GM12878 (cell line): ENCODE data around the gene HBQ1. TPM values are rescaled to one million over a fixed set of nuclear protein-coding genes. Genes with fewer than 3 reads are reported as not detected.

ENCODE experiments used
- ATAC-seq: fragments of 200-7000 bp; cut with Tn5 transposase; 3 replicates; pipeline ENCODE4 v1.9.1; 2020; ENCODE audit warnings: mild to moderate bottlenecking, moderate library complexity
- BruUV-seq: library from RNA; stranded (reverse); fragments of 400-500 nt; replicated peaks from 2 replicates; lab custom pipeline; 2021; lab: Mats Ljungman, UMichigan
- CTCF ChIA-PET: fragments of 300-600 bp; sonication (Branson Sonifier 250); formaldehyde crosslinking; extraction: SDS; loops from one replicate; lab custom pipeline; 2021; ENCODE audit warnings: inconsistent platforms; lab: Yijun Ruan, JAX
- POLR2A ChIA-PET: fragments of 350-600 bp; formaldehyde crosslinking; extraction: SDS; loops from one replicate; lab custom pipeline; 2021; ENCODE audit warnings: inconsistent platforms; lab: Charles Lee
- RAD21 ChIA-PET: fragments of 300-600 bp; sonication (Branson Sonifier 250); formaldehyde crosslinking; loops from one replicate; lab custom pipeline; 2023; ENCODE audit warnings: antibody characterized with exemption; ENCODE audit not compliant: unreplicated experiment; lab: Charles Lee
- SMC1A ChIA-PET: fragments of 300-600 bp; sonication (Branson Sonifier 250); formaldehyde crosslinking; loops from one replicate; lab custom pipeline; 2023; ENCODE audit not compliant: unreplicated experiment, uncharacterized antibody; lab: Charles Lee
- DNase-seq: peaks from one replicate; pipeline ENCODE4 v3.0.0-alpha.2; 2011; ENCODE audit warnings: low read depth, low spot score
- FAIRE-seq: peaks from 3 replicates; lab custom pipeline; 2011; peaks lifted over from hg19 to GRCh38; lab: Jason Lieb, UNC
- H2AFZ ChIP-seq: 2 replicates; pipeline ENCODE4 v1.6.0; 2011; ENCODE audit warnings: low read depth, low read length, control low read depth; ENCODE audit not compliant: control insufficient read depth
- H3K27ac ChIP-seq: 2 replicates; pipeline ENCODE4 v1.5.1; 2011; ENCODE audit warnings: control low read depth; ENCODE audit not compliant: control insufficient read depth, insufficient read depth
- H3K27me3 ChIP-seq, 2 experiments: replicated peaks in 1 of 2; 2 replicates each; pipeline versions ENCODE4 v1.6.0 to v1.6.1; 2011; ENCODE audit warnings: low read length in 1 of 2; ENCODE audit not compliant: control insufficient read depth in 2 of 2, insufficient read depth in 2 of 2
- H3K36me3 ChIP-seq, 2 experiments: 2 replicates each; pipeline ENCODE4 v1.5.1; 2011; ENCODE audit warnings: low read length in 1 of 2; ENCODE audit not compliant: control insufficient read depth in 2 of 2, insufficient read depth in 2 of 2
- H3K4me1 ChIP-seq: 2 replicates; pipeline ENCODE4 v1.6.1; 2011; ENCODE audit warnings: mild to moderate bottlenecking, low read length, moderate library complexity, mixed read lengths; ENCODE audit not compliant: control insufficient read depth, insufficient read depth
- H3K4me2 ChIP-seq: 2 replicates; pipeline ENCODE4 v1.6.0; 2011; ENCODE audit warnings: control low read depth; ENCODE audit not compliant: control insufficient read depth, insufficient read depth
- H3K4me3 ChIP-seq: fragments of 200-600 bp; sonication (generic); 2 replicates; pipeline ENCODE4 v1.5.1; 2016
- H3K79me2 ChIP-seq: 2 replicates; pipeline ENCODE4 v1.6.0; 2011; ENCODE audit warnings: low read length; ENCODE audit not compliant: control insufficient read depth, insufficient read depth
- H3K9ac ChIP-seq: 2 replicates; pipeline ENCODE4 v1.8.0; 2011; ENCODE audit warnings: low read length, control low read depth, mixed read lengths; ENCODE audit not compliant: control insufficient read depth, insufficient read depth
- H3K9me3 ChIP-seq: replicated peaks from 3 replicates; pipeline ENCODE4 v1.5.1; 2011; ENCODE audit warnings: mild to moderate bottlenecking, low read length; ENCODE audit not compliant: control insufficient read depth, insufficient read depth
- H4K20me1 ChIP-seq: 2 replicates; pipeline ENCODE4 v1.6.0; 2011; ENCODE audit not compliant: control insufficient read depth, insufficient read depth
- BHLHE40 ChIP-seq, 2 experiments: fragments of 450-650 bp in 1 of 2; IDR thresholded peaks; 2 replicates each; pipeline ENCODE4 v1.6.1; 2011 to 2017; ENCODE audit warnings: low read depth in 2 of 2, borderline replicate concordance in 1 of 2, improper control_type of control experiment in 1 of 2, low read length in 1 of 2, mild to moderate bottlenecking in 1 of 2
- KDM1A ChIP-seq: fragments of 200-600 bp; sonication (generic); IDR thresholded peaks from 2 replicates; pipeline ENCODE4 v1.6.1; 2016; ENCODE audit warnings: borderline replicate concordance
- SPI1 ChIP-seq: IDR thresholded peaks from 2 replicates; pipeline ENCODE4 v1.6.1; 2011; ENCODE audit warnings: low read depth, mild to moderate bottlenecking, low read length, moderate library complexity, borderline replicate concordance; ENCODE audit not compliant: insufficient read depth
- WGBS: methylation state at CpG from one replicate; pipeline ENCODE4 v1.1.6; 2016; ENCODE audit warnings: low lambda C conversion rate; ENCODE audit not compliant: insufficient replicate concordance, insufficient coverage; ENCODE audit errors: missing lambda C conversion rate; 5-methylcytosine and 5-hydroxymethylcytosine counted together
- in situ Hi-C: fragments of 300-500 bp; cut with MboI; formaldehyde crosslinking; loops from 9 replicates; pipeline ENCODE4 v1.14.3; 2018; ENCODE audit warnings: mixed read lengths
- intact Hi-C: fragments of 100-400 bp; cut with micrococcal nuclease; formaldehyde crosslinking; loops from one replicate; pipeline ENCODE4 v1.14.2; 2022; ENCODE audit not compliant: unreplicated experiment
- polyA plus RNA-seq, 11 experiments: library from polyadenylated mRNA; depleted of rRNA in 4 of 11; unstranded in 6 of 11; stranded (reverse) in 5 of 11; fragments of >200 nt; fragmentation: Nextera tagmentation in 4 of 11; fragmentation: Illumina TruSeq in 1 of 11; extraction: Ambion mirVana in 4 of 11; extraction: Trizol in 1 of 11; gene quantifications; 1 replicate in 1 of 11; 2 replicates in 10 of 11; pipeline versions ENCODE4 v1.2.1 to v1.2.3, GENCODE V29; 2011 to 2016; ENCODE audit warnings: inconsistent platforms in 2 of 11, missing spikeins in 2 of 11, low read depth in 1 of 11
- total RNA-seq, 4 experiments: library from RNA; depleted of rRNA in 3 of 4; stranded (reverse); fragments of >200 nt in 3 of 4; fragmentation: Illumina TruSeq in 1 of 4; extraction: Trizol in 1 of 4; gene quantifications; 2 replicates each; pipeline versions ENCODE4 v1.2.1 to v1.2.3, GENCODE V29; 2013 to 2021

The HBQ1 gene
- total and polyA plus RNA-seq, 10 of the 15 experiments (the other 5 are each of a cell fraction or from before 2014, with no cell fraction given) = not detected

- intact Hi-C loops = no loop called here
- Histone ChIP-seq H4K20me1 (no peaks in the 10 kb centered on the region), H3K4me1 (peaks cover 3% of the 10 kb centered on the region; the same call in 1 of the 2 replicates), H2AFZ (no peak overlapping the region), H3K36me3 (no peaks in the 10 kb centered on the region)
- WGBS = 43% methylated on average over 39 of the region's 45 CpGs
- no peak for FAIRE-seq
- RAD21 ChIA-PET = no interaction called here
- DNase-seq = no peak
- TF ChIP-seq SPI1 (0 out of 2 replicates have a peak, but pooled peaks have one; percentile 11), BHLHE40 (IDR thresholded peaks at IDR 0.05; ENCODE audit: borderline replicate concordance in 1 of 2, low read depth in 2 of 2, low read length in 1 of 2) (no peak)
- TF ChIP-seq, all 136 proteins: peak for 1
- H3K9me3 ChIP-seq = no peaks in the 10 kb centered on the region
- ChIA-PET POLR2A (no interaction called here), SMC1A (no interaction called here), CTCF (interaction anchor here (1.3 kb wide), 1 partner anchor 60 kb away, joined by 3 read pairs; no protein-coding TSS in a partner anchor)
- in situ Hi-C loops = no loop called here
- H3K27ac ChIP-seq = no peak overlapping the region
- no peak for ATAC-seq
- peaks cover 9 to 24% of the 10 kb centered on the region in 2 experiments for H3K27me3 ChIP-seq
- H3K4me2 ChIP-seq = no peak overlapping the region
- BruUV-seq = no TSS peak
- H3K4me3 ChIP-seq = no peak overlapping the region
- H3K9ac ChIP-seq = no peak overlapping the region
- H3K79me2 ChIP-seq = no peaks in the 10 kb centered on the region
Observed at GRCh38 chr16:166375-167121, 13.7 kb upstream of the HBQ1 start.

- ChIA-PET CTCF (interaction anchor here (1.3 kb wide), 1 partner anchor 61 kb away, joined by 3 read pairs; no protein-coding TSS in a partner anchor), SMC1A (no interaction called here), RAD21 (no interaction called here), POLR2A (no interaction called here)
- FAIRE-seq (no peak), DNase-seq (no peak), ATAC-seq (no peak)
- H3K9ac ChIP-seq = no peak overlapping the region
- in situ Hi-C loops = no loop called here
- intact Hi-C loops = no loop called here
- H4K20me1 ChIP-seq = no peaks in the 10 kb centered on the region
- H3K4me3 ChIP-seq = no peak overlapping the region
- no peaks in the 10 kb centered on the region for H3K9me3 ChIP-seq
- WGBS = 16% methylated on average over 11 of the region's 11 CpGs
- H3K27me3 ChIP-seq = peaks cover 9 to 24% of the 10 kb centered on the region in 2 experiments
- H3K79me2 ChIP-seq = no peaks in the 10 kb centered on the region
- BruUV-seq = no TSS peak
- H3K4me1 ChIP-seq = peaks cover 3% of the 10 kb centered on the region; the same call in 1 of the 2 replicates
- H2AFZ ChIP-seq = no peak overlapping the region
- no peak overlapping the region for H3K27ac ChIP-seq
- TF ChIP-seq KDM1A = no peak
- TF ChIP-seq, all 136 proteins: peak for 0
- Histone ChIP-seq H3K4me2 (no peak overlapping the region), H3K36me3 (no peaks in the 10 kb centered on the region)
Observed at GRCh38 chr16:167122-167690, 13.1 kb upstream of the HBQ1 start.
